HG03159 (cell line): Measurements from ENCODE around the gene ZSCAN2.
"Not testable (repeated sequence)": the region's sequence is repeated elsewhere in the genome, so short reads cannot be mapped to it uniquely, and the experiment has no call there.

Experiments
- ATAC-seq: cut with Tn5 transposase; IDR thresholded peaks from one replicate; pipeline ENCODE4 v1.9.1; 2021; ENCODE audit warnings: mild to moderate bottlenecking, moderate library complexity; ENCODE audit not compliant: unreplicated experiment

Gene ZSCAN2

DNA sequence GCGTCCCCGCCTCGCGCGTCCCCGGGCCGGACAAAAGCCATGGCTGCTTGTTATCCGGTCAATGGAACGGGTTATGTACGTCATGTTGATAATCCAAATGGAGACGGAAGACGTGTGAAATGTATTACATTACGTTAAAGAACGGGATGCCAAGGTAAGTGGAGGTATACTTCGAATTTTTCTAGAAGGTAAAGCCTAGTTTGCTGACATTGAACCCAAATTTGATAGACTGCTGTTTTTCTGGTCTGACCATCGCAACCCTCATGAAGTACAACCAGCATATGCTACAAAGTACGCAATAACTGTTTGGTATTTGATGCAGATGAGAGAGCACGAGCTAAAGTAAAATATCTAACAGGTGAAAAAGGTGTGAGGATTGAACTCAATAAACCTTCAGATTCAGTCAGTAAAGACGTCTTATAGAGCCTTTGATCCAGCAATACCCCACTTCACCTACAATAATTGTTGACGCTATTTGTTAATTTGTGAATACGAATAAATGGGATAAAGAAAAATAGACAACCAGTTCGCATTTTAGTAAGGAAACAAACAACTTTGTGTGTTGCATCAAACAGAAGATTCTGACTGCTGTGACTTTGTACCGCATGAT lies 33.5 kb downstream of the ZSCAN2 start:
- ATAC-seq = no peak

- ATAC-seq = no peak
These were observed 37.3 kb downstream of the ZSCAN2 start for GRCh38 chr15:84638103-84638502.

GRCh38 chr15:84641871-84642270 lies 41.1 kb downstream of the ZSCAN2 start:
- ATAC-seq = not testable (repeated sequence)

DNA sequence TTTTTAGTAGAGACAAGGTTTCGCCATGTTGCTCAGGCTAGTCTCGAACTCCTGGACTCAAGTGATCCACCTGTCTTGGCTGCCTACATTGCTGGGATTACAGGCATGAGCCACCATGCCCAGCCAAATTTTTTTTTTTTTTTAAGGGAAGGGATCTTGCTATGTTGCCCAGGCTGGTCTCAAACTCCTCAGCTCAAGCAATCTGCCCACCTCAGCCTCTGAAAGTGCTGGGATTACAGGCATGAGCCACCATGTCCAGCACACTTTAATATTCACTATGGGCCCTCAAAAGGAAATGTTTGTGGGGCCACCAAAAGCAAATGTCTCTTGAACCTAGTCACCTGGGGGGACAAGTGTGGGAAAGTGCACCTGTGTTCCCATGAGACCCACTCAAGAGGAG lies 41.8 kb downstream of the ZSCAN2 start:
- ATAC-seq = not testable (repeated sequence)

DNA sequence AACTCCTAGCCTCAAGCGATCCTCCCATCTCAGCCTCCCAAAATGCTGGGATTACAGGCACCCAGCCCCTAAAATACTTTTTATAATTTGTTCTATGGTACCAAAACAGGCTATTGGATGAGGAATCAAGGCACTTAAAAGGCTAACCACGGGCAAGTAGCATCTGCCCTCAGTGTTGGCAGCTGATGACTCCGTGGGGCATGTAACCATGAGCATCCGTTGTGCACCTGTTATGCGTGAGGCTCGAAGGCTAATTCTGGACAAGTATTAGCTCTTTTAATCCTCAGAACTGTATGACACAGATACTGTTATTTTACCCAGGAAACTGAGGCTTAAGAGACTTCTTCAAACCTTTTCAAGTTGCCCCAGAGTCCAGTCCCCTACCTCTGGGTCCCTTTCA lies 43.0 kb downstream of the ZSCAN2 start:
- no peak for ATAC-seq

DNA sequence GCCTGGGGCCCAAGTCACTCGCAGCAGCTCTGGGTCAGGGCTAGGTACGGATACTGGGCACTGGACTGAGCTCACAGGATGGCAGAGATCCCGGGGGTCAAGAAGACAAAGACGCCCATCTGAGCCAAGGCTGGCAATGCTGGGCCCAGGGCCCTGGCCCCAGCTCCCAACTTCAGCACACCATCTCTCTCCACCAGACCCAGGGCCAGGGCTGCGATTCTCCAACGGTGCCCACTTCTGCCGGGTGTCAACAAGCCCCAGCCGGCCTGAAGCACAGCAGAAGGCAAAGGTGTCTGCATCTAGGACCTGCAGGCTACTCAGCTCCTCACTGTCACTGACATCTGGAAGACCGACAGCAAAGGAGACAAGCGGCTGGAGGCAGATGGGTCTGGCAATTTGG lies 44.7 kb downstream of the ZSCAN2 start:
- ATAC-seq = no peak

DNA sequence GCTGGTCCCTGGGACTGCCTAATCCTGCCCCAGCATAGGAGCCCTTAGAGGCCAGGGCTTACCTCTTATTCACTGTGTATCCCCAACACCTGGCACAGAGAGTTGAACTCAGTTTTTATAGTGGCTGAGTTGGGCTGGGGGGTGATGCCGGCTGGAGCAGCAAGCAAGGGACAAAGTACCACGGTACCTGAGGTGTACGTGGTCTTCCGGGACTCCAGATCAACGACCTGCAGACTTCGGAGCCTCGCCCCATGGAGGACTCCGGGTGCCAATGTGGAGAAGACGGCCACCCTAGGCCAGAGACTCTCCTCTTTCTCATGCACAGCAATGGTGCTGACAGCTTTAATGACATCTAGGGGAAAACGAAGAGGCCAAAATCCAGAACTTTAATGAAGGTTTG lies 45.2 kb downstream of the ZSCAN2 start:
- ATAC-seq = no peak

- ATAC-seq = no peak
These were observed 46.9 kb downstream of the ZSCAN2 start for GRCh38 chr15:84647726-84648125.

GRCh38 chr15:84648539-84648938 lies 47.7 kb downstream of the ZSCAN2 start:
- ATAC-seq = no peak

GRCh38 chr15:84649706-84650105 lies 48.9 kb downstream of the ZSCAN2 start:
- ATAC-seq = no peak

GRCh38 chr15:84653584-84653909 lies 52.7 kb downstream of the ZSCAN2 start:
- no peak for ATAC-seq

GRCh38 chr15:84653910-84654688 lies 53.3 kb downstream of the ZSCAN2 start, which contains the start of gene WDR73:
Gene WDR73 (minus strand): TSS chr15:84654283. CDS start chr15:84654274, 9 bp downstream.
- ATAC-seq = peak; percentile 79

DNA sequence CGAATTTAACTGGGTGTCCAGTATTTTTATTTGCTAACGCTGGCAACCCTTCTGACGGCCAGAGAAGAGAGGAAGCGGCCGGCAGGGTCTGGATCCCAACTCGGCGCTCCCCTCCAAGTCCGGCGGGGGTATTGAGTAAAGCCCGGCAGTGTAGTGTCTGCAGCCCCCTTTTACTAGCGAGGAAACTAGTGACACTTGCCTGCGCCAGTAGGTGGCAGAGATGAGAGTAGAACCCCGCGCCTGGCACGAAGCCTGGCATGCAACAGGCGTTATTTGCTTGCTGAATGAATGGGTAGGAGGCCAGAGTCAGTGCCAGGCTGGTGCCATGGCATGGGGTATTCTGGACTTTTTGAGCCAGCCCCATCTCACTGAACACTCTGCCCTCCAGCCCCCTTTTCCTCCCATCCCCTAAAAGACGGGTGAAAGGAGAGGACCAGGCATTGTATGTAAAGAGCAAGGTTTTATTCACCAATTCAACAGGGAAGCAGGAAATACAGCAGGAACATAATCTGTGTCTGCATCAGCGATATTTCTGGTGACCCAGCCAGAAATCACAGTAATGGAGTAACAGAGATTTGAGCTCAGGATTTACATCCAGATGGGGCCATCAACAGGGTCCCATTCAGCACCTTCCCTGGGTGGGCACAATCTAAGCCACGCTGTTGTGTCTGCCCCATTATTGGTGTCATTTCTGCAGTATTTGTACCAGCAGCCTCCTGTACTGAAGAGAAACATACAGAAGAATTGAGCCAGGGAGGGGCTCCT lies 54.1 kb downstream of the ZSCAN2 start:
- peak; percentile 35 for ATAC-seq

DNA sequence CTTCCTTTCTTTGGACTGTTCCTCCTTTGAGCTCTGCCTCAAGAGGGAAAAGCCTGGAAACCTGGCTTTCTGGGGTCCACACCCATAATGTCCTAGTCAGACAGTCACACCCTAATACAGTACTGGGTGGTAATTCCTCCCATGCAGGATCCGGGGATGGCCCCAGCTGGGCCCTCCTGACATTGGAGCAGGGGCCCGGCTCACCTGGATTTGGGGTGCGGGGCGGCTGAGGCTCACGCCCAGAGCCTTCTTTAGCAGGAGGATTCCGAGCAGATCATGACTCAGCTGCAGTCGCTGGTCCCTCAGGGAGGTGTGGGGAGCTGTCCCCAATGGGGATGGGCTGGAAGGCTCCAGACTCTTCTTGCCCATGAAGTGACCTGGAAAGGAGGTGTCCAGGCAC lies 56.2 kb downstream of the ZSCAN2 start:
- no peak for ATAC-seq

DNA sequence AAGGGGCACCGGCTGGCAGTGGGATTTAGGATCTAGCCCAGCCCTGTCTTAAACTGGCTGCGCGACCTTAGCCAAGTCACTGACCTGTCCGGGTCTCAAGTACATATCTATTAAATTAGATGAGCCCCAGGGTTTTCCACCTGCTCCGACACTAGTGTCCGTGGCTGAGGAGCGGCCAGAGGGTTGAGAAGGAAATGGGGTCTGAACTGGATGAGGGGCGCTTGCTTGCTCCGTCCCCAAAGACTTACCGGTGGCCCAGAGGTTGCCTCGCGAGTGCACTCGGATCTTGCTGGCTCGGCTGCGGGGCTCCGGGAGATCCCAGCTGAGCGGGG lies 56.9 kb downstream of the ZSCAN2 start:
- no peak for ATAC-seq

DNA sequence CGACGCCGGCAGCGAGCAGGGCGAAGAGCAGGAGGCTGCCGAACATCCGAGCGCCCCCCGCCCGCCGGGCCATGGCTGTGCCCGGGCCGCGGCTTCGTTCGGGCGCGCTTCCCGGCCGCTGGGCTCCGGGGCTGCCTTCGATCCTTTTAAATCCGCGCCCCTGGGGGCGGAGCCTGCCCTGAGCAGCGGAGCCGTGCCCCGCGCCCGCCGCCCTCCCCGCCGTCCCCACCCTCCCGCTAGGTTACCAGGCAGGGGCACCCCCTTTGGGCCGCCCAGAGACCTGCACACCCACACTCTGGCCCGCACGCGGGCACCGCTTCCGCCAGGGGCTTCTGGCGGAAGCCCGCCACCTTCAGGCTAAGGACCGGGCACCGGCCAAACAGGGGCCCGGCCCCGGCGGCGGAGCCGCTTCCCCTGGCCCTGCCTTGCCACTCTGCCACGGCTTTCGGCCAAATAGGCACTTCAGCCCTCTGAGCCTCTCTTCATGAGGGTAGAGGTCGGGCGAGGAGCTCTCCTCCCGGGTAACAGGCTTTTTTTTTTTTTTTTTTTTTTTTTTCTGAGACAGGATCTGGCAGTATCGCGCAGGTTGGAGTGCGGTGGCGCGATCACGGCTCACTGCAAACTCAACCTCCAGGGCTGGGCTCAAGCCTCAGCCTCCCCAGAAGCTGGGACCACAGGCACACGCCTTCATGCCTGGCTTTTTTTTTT lies 57.4 kb downstream of the ZSCAN2 start, which contains the start of gene NMB:
TSS of gene NMB (minus strand) at position 120 of the 708 bp plus-strand sequence. CDS start at position 73, 47 bp downstream.
- ATAC-seq = peak; percentile 56

DNA sequence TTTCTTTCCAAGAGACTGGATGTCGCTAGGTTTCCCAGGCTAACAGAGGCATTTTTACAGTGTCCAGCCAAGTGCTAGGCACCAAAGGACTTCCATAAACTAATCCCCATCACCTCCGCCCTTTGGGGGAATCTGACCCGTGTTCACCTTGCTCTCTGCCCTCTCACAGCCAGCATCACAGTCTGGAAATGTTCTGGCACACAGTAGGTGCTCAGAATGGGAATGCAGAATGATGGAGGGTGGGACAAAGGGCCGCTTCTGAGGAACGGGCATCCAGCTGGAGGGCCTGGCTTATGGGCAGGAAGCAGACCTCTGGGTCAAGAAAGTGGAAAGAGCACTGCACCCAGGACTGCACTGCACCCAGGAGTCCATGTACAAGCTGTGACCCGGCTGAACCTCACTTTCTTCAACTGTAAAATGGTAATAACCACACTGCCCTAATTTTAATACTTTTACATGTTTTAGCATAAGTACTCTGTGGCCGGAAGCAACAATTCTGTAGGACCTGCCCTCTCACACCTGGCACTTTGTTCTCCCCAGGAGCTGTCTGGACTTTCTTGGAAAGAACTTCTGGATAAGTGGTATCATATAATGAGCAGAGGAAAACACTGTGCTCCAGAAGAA lies 58.1 kb downstream of the ZSCAN2 start:
- no peak for ATAC-seq

- ATAC-seq = no peak
These were observed 59.3 kb downstream of the ZSCAN2 start for GRCh38 chr15:84659904-84660781.

DNA sequence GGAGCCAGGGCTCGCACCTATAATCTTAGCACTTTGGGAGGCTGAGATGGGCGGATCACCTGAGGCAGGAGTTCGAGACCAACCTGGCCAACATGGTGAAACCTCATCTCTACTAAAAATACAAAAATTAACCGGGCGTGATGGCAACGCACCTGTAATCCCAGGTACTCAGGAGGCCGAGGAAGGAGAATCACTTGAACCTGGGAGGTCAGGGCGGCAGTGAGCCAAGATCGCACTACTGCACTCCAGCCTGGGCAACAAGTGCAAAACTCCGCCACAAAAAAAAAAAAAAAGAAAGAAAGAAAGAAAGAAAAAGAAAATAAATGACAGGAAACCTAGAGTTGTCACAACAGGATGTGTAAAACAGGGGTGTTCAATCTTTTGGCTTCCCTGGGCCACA lies 60.2 kb downstream of the ZSCAN2 start:
- ATAC-seq = no peak

GRCh38 chr15:84666373-84666772 lies 65.6 kb downstream of the ZSCAN2 start:
- ATAC-seq = no peak
